A673 (cell line): ENCODE measurements around the gene CHDH.

Source experiments
- EZH2 ChIP-seq: fragments of 200-600 bp; sonication (generic); IDR thresholded peaks from 2 replicates; pipeline ENCODE4 v1.6.1; 2017; ENCODE audit warnings: borderline replicate concordance, low read depth, mild to moderate bottlenecking, mixed read lengths, antibody characterized with exemption, low read length; ENCODE audit not compliant: poor library complexity, severe bottlenecking
- TF ChIP-seq, protein P1 (sequence below): fragments of 300-800, 200-600 bp; sonication (generic); conservative IDR thresholded peaks from 2 replicates; pipeline ENCODE4 v1.5.1; 2017; ENCODE audit warnings: low read depth, mild to moderate bottlenecking, antibody characterized with exemption, low read length, moderate library complexity, mixed read lengths

GRCh38 chr3:53887446-53887845 is 41.2 kb upstream of the CHDH start:
- TF ChIP-seq, protein P1, sequence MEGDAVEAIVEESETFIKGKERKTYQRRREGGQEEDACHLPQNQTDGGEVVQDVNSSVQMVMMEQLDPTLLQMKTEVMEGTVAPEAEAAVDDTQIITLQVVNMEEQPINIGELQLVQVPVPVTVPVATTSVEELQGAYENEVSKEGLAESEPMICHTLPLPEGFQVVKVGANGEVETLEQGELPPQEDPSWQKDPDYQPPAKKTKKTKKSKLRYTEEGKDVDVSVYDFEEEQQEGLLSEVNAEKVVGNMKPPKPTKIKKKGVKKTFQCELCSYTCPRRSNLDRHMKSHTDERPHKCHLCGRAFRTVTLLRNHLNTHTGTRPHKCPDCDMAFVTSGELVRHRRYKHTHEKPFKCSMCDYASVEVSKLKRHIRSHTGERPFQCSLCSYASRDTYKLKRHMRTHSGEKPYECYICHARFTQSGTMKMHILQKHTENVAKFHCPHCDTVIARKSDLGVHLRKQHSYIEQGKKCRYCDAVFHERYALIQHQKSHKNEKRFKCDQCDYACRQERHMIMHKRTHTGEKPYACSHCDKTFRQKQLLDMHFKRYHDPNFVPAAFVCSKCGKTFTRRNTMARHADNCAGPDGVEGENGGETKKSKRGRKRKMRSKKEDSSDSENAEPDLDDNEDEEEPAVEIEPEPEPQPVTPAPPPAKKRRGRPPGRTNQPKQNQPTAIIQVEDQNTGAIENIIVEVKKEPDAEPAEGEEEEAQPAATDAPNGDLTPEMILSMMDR, result no peak
- TF ChIP-seq EZH2, result no peak
